DOHH2 (cell line): ENCODE measurements around the gene EEFSEC.

ENCODE experiments used
- H3F3A ChIP-seq: fragments of 200-600 bp; sonication (generic), shearing (Covaris generic); 2 replicates; pipeline ENCODE4 v1.6.0; 2016; ENCODE audit warnings: antibody characterized with exemption, mild to moderate bottlenecking; ENCODE audit not compliant: control insufficient read depth, insufficient read depth
- H3K27ac ChIP-seq: fragments of 200-600 bp; sonication (generic); 2 replicates; pipeline ENCODE4 v1.5.1; 2014; ENCODE audit warnings: low read depth, mild to moderate bottlenecking, low read length, moderate library complexity
- H3K27me3 ChIP-seq: fragments of 200-600 bp; sonication (generic); 2 replicates; pipeline ENCODE4 v1.6.1; 2014; ENCODE audit warnings: mild to moderate bottlenecking, low read length, mixed read lengths; ENCODE audit not compliant: control insufficient read depth
- H3K36me3 ChIP-seq: fragments of 200-600 bp; sonication (generic); 2 replicates; pipeline ENCODE4 v1.6.1; 2014; ENCODE audit warnings: mild to moderate bottlenecking, low read length, moderate library complexity, mixed read lengths; ENCODE audit not compliant: control insufficient read depth
- H3K4me1 ChIP-seq: fragments of 200-600 bp; sonication (generic); 2 replicates; pipeline ENCODE4 v1.6.1; 2014; ENCODE audit warnings: mild to moderate bottlenecking, low read length, mixed read lengths; ENCODE audit not compliant: control insufficient read depth
- H3K4me2 ChIP-seq: fragments of 200-600 bp; sonication (generic); 2 replicates; pipeline ENCODE4 v1.6.0; 2014; ENCODE audit warnings: mild to moderate bottlenecking, low read length, moderate library complexity
- H3K4me3 ChIP-seq: fragments of 200-600 bp; sonication (generic); 2 replicates; pipeline ENCODE4 v1.5.1; 2014; ENCODE audit warnings: mild to moderate bottlenecking, low read length, mixed read lengths
- H3K79me2 ChIP-seq: fragments of 200-600 bp; sonication (generic); 2 replicates; pipeline ENCODE4 v1.6.1; 2014; ENCODE audit warnings: mild to moderate bottlenecking, low read length, mixed read lengths; ENCODE audit not compliant: control insufficient read depth
- H3K9me2 ChIP-seq: fragments of 200-600 bp; sonication (generic); replicated peaks from 2 replicates; pipeline ENCODE4 v1.6.1; 2014; ENCODE audit warnings: mild to moderate bottlenecking, low read length, mixed read lengths; ENCODE audit not compliant: control insufficient read depth
- H3K9me3 ChIP-seq: fragments of 200-600 bp; sonication (generic); 2 replicates; pipeline ENCODE4 v1.6.1; 2014; ENCODE audit warnings: antibody characterized with exemption, low read length, mixed read lengths; ENCODE audit not compliant: control insufficient read depth, insufficient read depth
- H4K20me1 ChIP-seq: fragments of 200-600 bp; sonication (generic); 2 replicates; pipeline ENCODE4 v1.6.0; 2014; ENCODE audit warnings: low read depth, mild to moderate bottlenecking, antibody characterized with exemption, low read length, moderate library complexity; ENCODE audit not compliant: control insufficient read depth, insufficient read depth
- CTCF ChIP-seq: fragments of 200-600 bp; sonication (generic); IDR thresholded peaks from one replicate; pipeline ENCODE4 v1.5.1; 2014; ENCODE audit warnings: antibody characterized with exemption, mild to moderate bottlenecking, low read depth, low read length; ENCODE audit not compliant: poor library complexity, severe bottlenecking
- EZH2phosphoT487 ChIP-seq: fragments of 200-600 bp; sonication (generic); IDR thresholded peaks from 2 replicates; pipeline ENCODE4 v1.6.1; 2017; ENCODE audit warnings: borderline replicate concordance, mild to moderate bottlenecking, antibody characterized with exemption, low read length, moderate library complexity, mixed read lengths

The EEFSEC gene

GRCh38 chr3:128128251-128128650 is 25.0 kb upstream of the EEFSEC start:
- H3F3A ChIP-seq = peaks cover 3% of the 10 kb centered on the region; the same call in 1 of the 2 replicates
- H3K79me2 ChIP-seq = peaks cover 4% of the 10 kb centered on the region
- H3K27me3 ChIP-seq = no peaks in the 10 kb centered on the region

GRCh38 chr3:128131897-128132646 is 21.2 kb upstream of the EEFSEC start:
- Histone ChIP-seq H3K36me3 (no peaks in the 10 kb centered on the region), H3F3A (no peaks in the 10 kb centered on the region), H3K9me2 (no peaks in the 10 kb centered on the region), H4K20me1 (no peaks in the 10 kb centered on the region), H3K27ac (no peak overlapping the region), H3K4me1 (no peaks in the 10 kb centered on the region), H3K27me3 (peaks cover 2% of the 10 kb centered on the region; the same call in 1 of the 2 replicates), H3K4me3 (no peak overlapping the region), H3K79me2 (no peaks in the 10 kb centered on the region), H3K9me3 (no peaks in the 10 kb centered on the region), H3K4me2 (no peak overlapping the region)
- no peak for TF ChIP-seq CTCF
- TF ChIP-seq EZH2phosphoT487 = no peak

More at GRCh38 chr3:128128251-128128650, 25.0 kb upstream of the EEFSEC start:
- Histone ChIP-seq H3K9me3 (peaks cover 4% of the 10 kb centered on the region; the same call in 1 of the 2 replicates), H3K9me2 (no peaks in the 10 kb centered on the region), H3K36me3 (peaks cover 3% of the 10 kb centered on the region), H3K4me1 (peaks cover 8% of the 10 kb centered on the region), H3K4me3 (no peak overlapping the region), H4K20me1 (no peaks in the 10 kb centered on the region), H3K27ac (no peak overlapping the region), H3K4me2 (no peak overlapping the region)
- TF ChIP-seq CTCF (no peak), EZH2phosphoT487 (no peak)

GRCh38 chr3:128133273-128133883 is 19.9 kb upstream of the EEFSEC start:
- Histone ChIP-seq H3K9me2 (no peaks in the 10 kb centered on the region), H3K4me2 (no peak overlapping the region), H3K36me3 (no peaks in the 10 kb centered on the region), H3K27me3 (peaks cover 12% of the 10 kb centered on the region), H3F3A (no peaks in the 10 kb centered on the region), H3K4me3 (no peak overlapping the region), H4K20me1 (no peaks in the 10 kb centered on the region), H3K27ac (no peak overlapping the region), H3K79me2 (no peaks in the 10 kb centered on the region), H3K4me1 (no peaks in the 10 kb centered on the region), H3K9me3 (no peaks in the 10 kb centered on the region)
- TF ChIP-seq EZH2phosphoT487 (no peak), CTCF (peak; percentile 81)
